K562 (cell line): Measurements from ENCODE around the gene PLEKHG4B. TPM values are rescaled to one million over a fixed set of nuclear protein-coding genes. Genes with fewer than 3 reads are reported as not detected.
"Not testable (repeated sequence)": the region's sequence is repeated elsewhere in the genome, so short reads cannot be mapped to it uniquely, and the experiment has no call there.

Experiments
- CXXC5 ChIP-seq: fragments of 250-450 bp; sonication (Bioruptor Pico); IDR thresholded peaks from 2 replicates; pipeline ENCODE4 v1.8.0; 2022; ENCODE audit warnings: inconsistent platforms, mild to moderate bottlenecking, moderate library complexity
- EGR1 ChIP-seq: fragments of 450-650 bp; conservative IDR thresholded peaks from 2 replicates; pipeline ENCODE4 v1.6.1; 2017; ENCODE audit warnings: mild to moderate bottlenecking
- KDM2B ChIP-seq: fragments of 250-450 bp; sonication (Bioruptor Pico); IDR thresholded peaks from 2 replicates; pipeline ENCODE4 v1.8.0; 2021; ENCODE audit warnings: mild to moderate bottlenecking, moderate library complexity
- KLF16 ChIP-seq: IDR thresholded peaks from 2 replicates; pipeline ENCODE4 v1.6.1; 2016; ENCODE audit warnings: antibody characterized with exemption
- L3MBTL2 ChIP-seq: fragments of 450-650 bp; IDR thresholded peaks from 2 replicates; pipeline ENCODE4 v1.6.1; 2016; ENCODE audit warnings: mild to moderate bottlenecking, moderate library complexity
- MAZ ChIP-seq, 2 experiments: fragments of 450-650 bp in 1 of 2; sonication (generic) in 1 of 2; formaldehyde crosslinking; IDR thresholded peaks in 1 of 2; conservative IDR thresholded peaks in 1 of 2; 2 replicates each; pipeline versions ENCODE4 v1.4.0 to v1.5.0; 2020; ENCODE audit warnings: mild to moderate bottlenecking in 1 of 2, missing genetic modification reagents in 1 of 2
- MEIS2 ChIP-seq: fragments of 450-650 bp; IDR thresholded peaks from 2 replicates; pipeline ENCODE4 v1.6.1; 2014; ENCODE audit warnings: mild to moderate bottlenecking; ENCODE audit not compliant: partially characterized antibody
- PHF21A ChIP-seq: fragments of 450-650 bp; IDR thresholded peaks from 2 replicates; pipeline ENCODE4 v1.6.1; 2017; ENCODE audit warnings: low read depth, borderline replicate concordance
- RBFOX2 ChIP-seq: fragments of 200-400 bp; formaldehyde crosslinking; IDR thresholded peaks from 2 replicates; pipeline ENCODE4 v1.6.1; 2017; ENCODE audit warnings: low read depth, mild to moderate bottlenecking, low read length, moderate library complexity
- SMAD1 ChIP-seq: fragments of 150-350 bp; IDR thresholded peaks from 2 replicates; pipeline ENCODE4 v1.6.1; 2014; ENCODE audit warnings: low read length, low read depth; ENCODE audit not compliant: partially characterized antibody
- SMARCE1 ChIP-seq: fragments of 450-650 bp; IDR thresholded peaks from 2 replicates; pipeline ENCODE4 v1.7.1; 2016; ENCODE audit warnings: mild to moderate bottlenecking
- ZFX ChIP-seq: sonication (generic); formaldehyde crosslinking; IDR thresholded peaks from 2 replicates; pipeline ENCODE4 v1.8.0; 2022; ENCODE audit warnings: mild to moderate bottlenecking, missing genetic modification reagents, moderate library complexity
- ZNF407 ChIP-seq: fragments of 450-650 bp; IDR thresholded peaks from 2 replicates; pipeline ENCODE4 v1.6.1; 2016; ENCODE audit warnings: low read depth
- polyA plus RNA-seq, 8 experiments: library from polyadenylated mRNA; depleted of rRNA in 4 of 8; stranded (reverse) in 5 of 8; unstranded in 3 of 8; fragments of >200 nt; fragmentation: Nextera tagmentation in 2 of 8; fragmentation: Illumina TruSeq in 1 of 8; extraction: Ambion mirVana in 2 of 8; extraction: Trizol in 1 of 8; gene quantifications; 2 replicates each; pipeline versions ENCODE4 v1.2.1 to v1.2.3, GENCODE V29; 2011 to 2014; ENCODE audit warnings: inconsistent platforms in 1 of 8, missing spikeins in 1 of 8
- total RNA-seq, 7 experiments: library from RNA; depleted of rRNA in 6 of 7; stranded (reverse); fragments of >200 nt in 6 of 7; fragmentation: Illumina TruSeq in 2 of 7; extraction: Trizol in 2 of 7; gene quantifications; 2 replicates each; pipeline versions ENCODE4 v1.2.1 to v1.2.3, GENCODE V29; 2011 to 2021; ENCODE audit warnings: low replicate concordance in 1 of 7
- TF ChIP-seq, protein P1 (sequence below), 3 experiments: fragments of 200-800 bp in 1 of 3; sonication (Bioruptor generic) in 1 of 3; sonication (generic) in 1 of 3; formaldehyde crosslinking in 1 of 3; IDR thresholded peaks; 2 replicates each; pipeline versions ENCODE4 v1.6.1 to v1.8.0; 2016 to 2022; ENCODE audit warnings: mild to moderate bottlenecking in 2 of 3, missing compliant biosample characterization in 2 of 3, missing genetic modification characterization in 2 of 3, missing genetic modification reagents in 1 of 3
- TF ChIP-seq, protein P2 (sequence below): fragments of 200-800 bp; sonication (Bioruptor generic); IDR thresholded peaks from 2 replicates; pipeline ENCODE4 v1.6.1; 2017; ENCODE audit warnings: missing genetic modification characterization, missing compliant biosample characterization

The PLEKHG4B gene
- total and polyA plus RNA-seq, 9 of the 15 experiments (the other 6 are each of a cell fraction or from before 2014, with no cell fraction given), result 0.02 TPM; not detected in 8

DNA sequence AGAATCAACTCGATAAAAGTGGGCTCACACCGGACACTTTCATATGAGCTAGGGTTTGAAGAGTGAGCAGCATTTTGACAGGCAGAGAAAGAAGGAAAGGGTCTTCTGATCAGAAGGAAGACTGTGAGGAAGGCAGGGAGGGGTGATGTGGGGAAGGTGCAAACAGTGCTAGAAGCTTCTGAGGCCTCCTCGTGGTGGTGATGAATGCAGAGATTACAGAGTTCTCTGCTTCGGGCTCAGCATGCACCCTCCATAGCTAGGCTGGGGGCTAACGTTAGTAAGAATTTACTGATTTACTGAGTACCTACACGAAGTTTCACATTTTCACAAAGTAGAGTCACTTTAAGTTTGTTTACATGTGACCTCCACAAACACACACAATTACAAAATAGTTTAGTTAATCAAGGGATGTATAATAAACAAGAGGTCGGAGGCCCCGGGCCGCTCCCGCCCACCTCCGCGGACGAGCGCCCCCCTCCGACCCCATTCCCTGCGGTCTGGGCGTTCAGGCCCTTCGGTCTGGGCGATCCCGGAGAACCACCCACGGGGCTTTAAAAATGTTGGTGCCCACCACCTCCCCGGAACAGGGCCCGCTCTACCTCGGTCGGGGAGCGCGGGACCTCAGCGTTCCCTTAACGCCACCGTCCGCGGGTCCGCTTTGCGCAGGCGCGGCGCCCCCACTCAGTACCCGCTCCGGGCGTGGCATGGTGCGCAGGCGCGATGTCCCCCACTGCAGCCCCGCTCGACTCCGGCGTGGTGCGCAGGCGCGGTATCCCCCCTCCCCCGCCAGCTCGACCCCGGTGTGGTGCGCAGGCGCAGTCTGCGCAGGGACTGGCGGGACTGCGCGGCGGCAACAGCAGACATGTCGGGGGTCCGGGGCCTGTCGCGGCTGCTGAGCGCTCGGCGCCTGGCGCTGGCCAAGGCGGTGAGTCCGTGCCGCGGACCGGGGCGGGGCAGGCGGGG, 125.8 kb downstream of the PLEKHG4B start, which contains the start of the genes CCDC127 and SDHA (continued):
- TF ChIP-seq ZNF407, result peak; percentile 36; the same call in 1 of the 2 replicates
- peak; percentile 20; the same call in 1 of the 2 replicates for TF ChIP-seq KLF16
- TF ChIP-seq MAZ (CRISPR knock-in tag; conservative IDR thresholded peaks at IDR 0.05 in 1 of 2, IDR thresholded peaks at IDR 0.05 in 1 of 2), result peak; percentile 75 to 96
- 0 out of 2 replicates have a peak, but pooled peaks have one; percentile 18 for TF ChIP-seq PHF21A
- TF ChIP-seq ZFX, result peak; percentile 70
- TF ChIP-seq CXXC5, result peak; percentile 74
- TF ChIP-seq SMARCE1, result 0 out of 2 replicates have a peak, but pooled peaks have one; percentile 30
- TF ChIP-seq, protein P1, sequence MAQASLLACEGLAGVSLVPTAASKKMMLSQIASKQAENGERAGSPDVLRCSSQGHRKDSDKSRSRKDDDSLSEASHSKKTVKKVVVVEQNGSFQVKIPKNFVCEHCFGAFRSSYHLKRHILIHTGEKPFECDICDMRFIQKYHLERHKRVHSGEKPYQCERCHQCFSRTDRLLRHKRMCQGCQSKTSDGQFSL (CRISPR knock-in tag; IDR thresholded peaks at IDR 0.05), result peak; percentile 81; the same call in 1 of the 2 replicates
- TF ChIP-seq, protein P1 (tag; IDR thresholded peaks at IDR 0.05), result not testable (repeated sequence)
- TF ChIP-seq MEIS2, result peak; percentile 99
- peak; percentile 89 for TF ChIP-seq RBFOX2
- TF ChIP-seq, protein P2, sequence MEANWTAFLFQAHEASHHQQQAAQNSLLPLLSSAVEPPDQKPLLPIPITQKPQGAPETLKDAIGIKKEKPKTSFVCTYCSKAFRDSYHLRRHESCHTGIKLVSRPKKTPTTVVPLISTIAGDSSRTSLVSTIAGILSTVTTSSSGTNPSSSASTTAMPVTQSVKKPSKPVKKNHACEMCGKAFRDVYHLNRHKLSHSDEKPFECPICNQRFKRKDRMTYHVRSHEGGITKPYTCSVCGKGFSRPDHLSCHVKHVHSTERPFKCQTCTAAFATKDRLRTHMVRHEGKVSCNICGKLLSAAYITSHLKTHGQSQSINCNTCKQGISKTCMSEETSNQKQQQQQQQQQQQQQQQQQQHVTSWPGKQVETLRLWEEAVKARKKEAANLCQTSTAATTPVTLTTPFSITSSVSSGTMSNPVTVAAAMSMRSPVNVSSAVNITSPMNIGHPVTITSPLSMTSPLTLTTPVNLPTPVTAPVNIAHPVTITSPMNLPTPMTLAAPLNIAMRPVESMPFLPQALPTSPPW (CRISPR knock-in tag), result peak; percentile 92
- peak; percentile 83 for TF ChIP-seq L3MBTL2
- TF ChIP-seq EGR1, result peak; percentile 81
- peak; percentile 32 for TF ChIP-seq SMAD1
- TF ChIP-seq KDM2B (CRISPR knock-in tag), result peak; percentile 85
